Measurements from ENCODE around the gene EID1.

GRCh38 chr15:48871542-48871941 lies 6.4 kb upstream of the EID1 start:
- TF ChIP-seq CTCF (IDR thresholded peaks at IDR 0.05) (no peak), POLR2A (IDR thresholded peaks at IDR 0.05) (no peak), EP300 (IDR thresholded peaks at IDR 0.05) (no peak)
